Keratinocyte (primary cell): ENCODE data around the gene SSTR5. TPM values are rescaled to one million over a fixed set of nuclear protein-coding genes. Genes with fewer than 3 reads are reported as not detected.

Experiments
- DNase-seq: peaks from one replicate; pipeline ENCODE4 v3.0.0-alpha.2; 2011; ENCODE audit warnings: low read depth, missing footprints, low spot score
- FAIRE-seq: peaks from 2 replicates; lab custom pipeline; 2011; peaks lifted over from hg19 to GRCh38; lab: Jason Lieb, UNC
- H2AFZ ChIP-seq: 2 replicates; pipeline ENCODE4 v1.6.0; 2012; ENCODE audit warnings: low read length, control low read depth, inconsistent platforms; ENCODE audit not compliant: control insufficient read depth
- H3K27ac ChIP-seq: 2 replicates; pipeline ENCODE4 v1.5.1; 2011; ENCODE audit warnings: low read length; ENCODE audit not compliant: control insufficient read depth, insufficient read depth
- H3K27me3 ChIP-seq: 3 replicates; pipeline ENCODE4 v1.6.0; 2011; ENCODE audit warnings: low read length; ENCODE audit not compliant: control insufficient read depth, insufficient read depth; ENCODE audit errors: extremely low read depth
- H3K36me3 ChIP-seq, 2 experiments: 2 replicates in 1 of 2; 3 replicates in 1 of 2; pipeline ENCODE4 v1.5.1; 2011; ENCODE audit warnings: low read length in 2 of 2, mild to moderate bottlenecking in 1 of 2; ENCODE audit not compliant: control insufficient read depth in 2 of 2, insufficient read depth in 2 of 2; ENCODE audit errors: extremely low read depth in 1 of 2
- H3K4me1 ChIP-seq: 3 replicates; pipeline ENCODE4 v1.5.1; 2011; ENCODE audit warnings: low read length; ENCODE audit not compliant: control insufficient read depth, insufficient read depth; ENCODE audit errors: extremely low read depth
- H3K4me2 ChIP-seq: 3 replicates; pipeline ENCODE4 v1.6.0; 2011; ENCODE audit warnings: low read depth, low read length; ENCODE audit not compliant: control insufficient read depth, insufficient read depth; ENCODE audit errors: extremely low read depth
- H3K4me3 ChIP-seq, 3 experiments: fragments of 200-600 bp in 1 of 3; sonication (generic) in 1 of 3; 2 replicates in 2 of 3; 3 replicates in 1 of 3; pipeline ENCODE4 v1.5.1; 2011 to 2016; ENCODE audit warnings: low read length in 3 of 3, mild to moderate bottlenecking in 3 of 3, control low read depth in 2 of 3, inconsistent platforms in 1 of 3, low read depth in 1 of 3, mixed read lengths in 1 of 3, mixed run types in 1 of 3, moderate library complexity in 1 of 3; ENCODE audit not compliant: control insufficient read depth in 2 of 3, insufficient read depth in 2 of 3; ENCODE audit errors: extremely low read depth in 1 of 3
- H3K79me2 ChIP-seq: 2 replicates; pipeline ENCODE4 v1.6.0; 2012; ENCODE audit warnings: low read length; ENCODE audit not compliant: control insufficient read depth, insufficient read depth
- H3K9ac ChIP-seq: 3 replicates; pipeline ENCODE4 v1.6.0; 2011; ENCODE audit warnings: low read length; ENCODE audit not compliant: control insufficient read depth, insufficient read depth; ENCODE audit errors: extremely low read depth
- H3K9me1 ChIP-seq: 3 replicates; pipeline ENCODE4 v1.6.0; 2011; ENCODE audit warnings: low read length; ENCODE audit not compliant: control insufficient read depth, insufficient read depth; ENCODE audit errors: extremely low read depth
- H3K9me3 ChIP-seq: 2 replicates; pipeline ENCODE4 v1.5.1; 2012; ENCODE audit warnings: low read depth, low read length; ENCODE audit not compliant: control insufficient read depth
- H4K20me1 ChIP-seq: 3 replicates; pipeline ENCODE4 v1.6.0; 2011; ENCODE audit warnings: low read length; ENCODE audit not compliant: control insufficient read depth, insufficient read depth; ENCODE audit errors: extremely low read depth
- EZH2 ChIP-seq: IDR thresholded peaks from one replicate; pipeline ENCODE4 v1.6.1; 2012; ENCODE audit warnings: inconsistent platforms, mild to moderate bottlenecking, low read length, moderate library complexity
- dilution Hi-C: fragments of 300-500 bp; cut with MboI; formaldehyde crosslinking; loops from one replicate; pipeline ENCODE4 v1.7.0; 2020; ENCODE audit warnings: low sequenced_read_pairs; ENCODE audit not compliant: extremely low pct_ligation_motif_present
- polyA plus RNA-seq, 5 experiments: library from polyadenylated mRNA; depleted of rRNA in 3 of 5; stranded (reverse) in 3 of 5; stranded (forward) in 1 of 5; unstranded in 1 of 5; fragments of >200 nt; gene quantifications; 1 replicate in 1 of 5; 2 replicates in 3 of 5; 3 replicates in 1 of 5; pipeline versions ENCODE4 v1.2.1 to v1.2.3, GENCODE V29; 2011 to 2012; ENCODE audit warnings: missing spikeins in 2 of 5, low read depth in 1 of 5, low replicate concordance in 1 of 5
- TF ChIP-seq, protein P1 (sequence below), 3 experiments: IDR thresholded peaks in 1 of 3; conservative IDR thresholded peaks in 1 of 3; optimal IDR thresholded peaks in 1 of 3; 2 replicates in 2 of 3; 3 replicates in 1 of 3; pipeline versions ENCODE3 to v1.5.1; 2011; ENCODE audit warnings: low read length in 3 of 3, mild to moderate bottlenecking in 3 of 3, moderate library complexity in 2 of 3, control low read depth in 1 of 3, inconsistent platforms in 1 of 3; ENCODE audit not compliant: insufficient read depth in 2 of 3; ENCODE audit errors: extremely low read depth in 1 of 3

SSTR5 gene
- polyA plus RNA-seq, 1 donor (not counting 4 experiments of a cell fraction or from before 2014, with no cell fraction given): not detected

DNA sequence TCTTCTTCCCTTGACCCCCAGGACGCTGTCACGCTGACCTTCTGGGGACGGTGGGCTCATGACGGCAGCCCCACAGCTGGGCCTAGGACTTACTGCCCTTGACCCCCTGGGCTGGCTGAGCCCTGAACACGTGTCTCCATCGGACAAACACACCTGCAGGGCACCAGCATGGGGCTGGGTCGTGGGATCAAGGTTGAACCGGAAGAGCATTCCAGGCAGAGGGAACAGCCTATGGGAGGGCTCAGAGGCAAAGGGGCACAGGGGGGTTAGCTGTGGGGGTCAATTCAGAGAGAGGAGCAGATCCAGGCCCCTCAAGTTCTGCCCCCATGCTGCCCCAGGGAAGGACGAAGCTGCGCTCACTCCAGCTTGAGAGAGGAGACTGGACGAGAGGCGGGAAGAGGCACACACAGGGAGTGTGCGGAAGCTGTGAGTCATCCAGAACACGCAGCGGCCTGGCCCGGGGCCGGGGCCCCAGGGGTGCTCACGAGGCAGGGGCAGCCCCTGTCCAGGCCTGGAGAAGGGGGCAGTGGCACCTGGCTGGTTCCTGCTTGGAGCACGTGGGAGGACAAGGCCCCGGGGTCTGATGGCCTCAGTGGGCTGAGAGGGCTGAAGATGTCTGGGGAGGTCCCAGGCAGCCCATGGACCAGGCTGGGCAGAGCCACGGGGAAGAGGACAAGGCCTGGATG lies 9.9 kb downstream of the SSTR5 start:
- Histone ChIP-seq H4K20me1 (no peaks in the 10 kb centered on the region), H3K79me2 (no peaks in the 10 kb centered on the region), H3K9me3 (peaks cover 5% of the 10 kb centered on the region), H3K27me3 (peaks cover 19% of the 10 kb centered on the region), H3K27ac (no peak overlapping the region), H3K4me3 (no peak overlapping the region), H2AFZ (no peak overlapping the region), H3K9ac (no peak overlapping the region), H3K4me1 (no peaks in the 10 kb centered on the region), H3K4me2 (no peak overlapping the region), H3K9me1 (no peaks in the 10 kb centered on the region), H3K36me3 (no peaks in the 10 kb centered on the region)
- no peak for FAIRE-seq
- DNase-seq: no peak
- no peak for TF ChIP-seq EZH2
- TF ChIP-seq, protein P1, sequence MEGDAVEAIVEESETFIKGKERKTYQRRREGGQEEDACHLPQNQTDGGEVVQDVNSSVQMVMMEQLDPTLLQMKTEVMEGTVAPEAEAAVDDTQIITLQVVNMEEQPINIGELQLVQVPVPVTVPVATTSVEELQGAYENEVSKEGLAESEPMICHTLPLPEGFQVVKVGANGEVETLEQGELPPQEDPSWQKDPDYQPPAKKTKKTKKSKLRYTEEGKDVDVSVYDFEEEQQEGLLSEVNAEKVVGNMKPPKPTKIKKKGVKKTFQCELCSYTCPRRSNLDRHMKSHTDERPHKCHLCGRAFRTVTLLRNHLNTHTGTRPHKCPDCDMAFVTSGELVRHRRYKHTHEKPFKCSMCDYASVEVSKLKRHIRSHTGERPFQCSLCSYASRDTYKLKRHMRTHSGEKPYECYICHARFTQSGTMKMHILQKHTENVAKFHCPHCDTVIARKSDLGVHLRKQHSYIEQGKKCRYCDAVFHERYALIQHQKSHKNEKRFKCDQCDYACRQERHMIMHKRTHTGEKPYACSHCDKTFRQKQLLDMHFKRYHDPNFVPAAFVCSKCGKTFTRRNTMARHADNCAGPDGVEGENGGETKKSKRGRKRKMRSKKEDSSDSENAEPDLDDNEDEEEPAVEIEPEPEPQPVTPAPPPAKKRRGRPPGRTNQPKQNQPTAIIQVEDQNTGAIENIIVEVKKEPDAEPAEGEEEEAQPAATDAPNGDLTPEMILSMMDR (optimal IDR thresholded peaks at IDR 0.05 in 1 of 3, IDR thresholded peaks at IDR 0.05 in 1 of 3, conservative IDR thresholded peaks at IDR 0.05 in 1 of 3; ENCODE audit: extremely low read depth in 1 of 3, insufficient read depth in 2 of 3, low read length in 3 of 3): no peak
- dilution Hi-C loops: no loop called here

DNA sequence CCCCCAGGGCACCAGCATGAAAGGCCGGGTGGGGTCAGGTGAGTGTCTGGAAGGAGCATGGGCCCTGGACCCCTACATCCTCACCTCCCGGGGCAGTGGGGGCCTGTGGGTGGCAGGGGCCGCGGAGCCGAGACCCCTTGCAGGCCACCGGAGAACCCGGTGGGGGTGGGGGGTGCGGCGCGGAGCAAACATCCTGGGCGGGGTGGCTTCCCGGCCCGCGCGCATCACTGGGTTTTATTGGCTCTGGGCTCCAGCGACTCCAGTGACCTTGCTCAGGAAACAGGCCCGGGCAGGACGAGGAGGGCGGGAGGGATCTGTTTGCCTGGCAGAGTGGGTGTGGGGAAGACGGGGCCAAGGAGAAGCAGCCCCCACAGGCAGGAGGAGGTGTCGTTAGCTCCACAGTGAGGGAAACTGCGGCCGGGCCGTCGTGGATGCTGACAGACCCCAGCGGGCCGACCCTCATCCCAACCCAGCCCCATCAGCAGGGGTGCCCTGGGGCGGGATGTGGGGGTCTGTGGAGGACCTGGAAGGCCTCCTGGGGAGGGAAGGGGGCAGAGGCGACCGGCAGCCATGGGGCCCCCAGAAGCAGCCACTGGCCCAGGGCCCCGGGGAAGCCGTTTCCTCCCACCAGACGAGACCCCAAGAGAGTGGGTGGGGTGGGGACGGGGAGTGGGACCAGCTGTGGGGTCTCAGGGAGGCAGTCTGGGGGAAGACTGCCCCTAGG lies 10.6 kb downstream of the SSTR5 start:
- peaks cover 5% of the 10 kb centered on the region for H3K9me3 ChIP-seq
- H3K27me3 ChIP-seq: peaks cover 23% of the 10 kb centered on the region
- no peak overlapping the region for H3K4me3 ChIP-seq
- H4K20me1 ChIP-seq: no peaks in the 10 kb centered on the region
- no peak for FAIRE-seq
- H2AFZ ChIP-seq: no peak overlapping the region
- no peaks in the 10 kb centered on the region for H3K36me3 ChIP-seq
- H3K4me2 ChIP-seq: no peak overlapping the region
- H3K9ac ChIP-seq: no peak overlapping the region
- no peaks in the 10 kb centered on the region for H3K4me1 ChIP-seq
- dilution Hi-C loops: no loop called here
- H3K27ac ChIP-seq: no peak overlapping the region
- DNase-seq: no peak
- TF ChIP-seq, protein P1 (optimal IDR thresholded peaks at IDR 0.05 in 1 of 3, IDR thresholded peaks at IDR 0.05 in 1 of 3, conservative IDR thresholded peaks at IDR 0.05 in 1 of 3; ENCODE audit: extremely low read depth in 1 of 3, insufficient read depth in 2 of 3, low read length in 3 of 3): no peak
- no peak for TF ChIP-seq EZH2
- H3K79me2 ChIP-seq: no peaks in the 10 kb centered on the region
- no peaks in the 10 kb centered on the region for H3K9me1 ChIP-seq
